Measurements from ENCODE around the gene APOC1.
"Not testable (repeated sequence)": the region's sequence is repeated elsewhere in the genome, so short reads cannot be mapped to it uniquely, and the experiment has no call there.

The APOC1 gene

DNA sequence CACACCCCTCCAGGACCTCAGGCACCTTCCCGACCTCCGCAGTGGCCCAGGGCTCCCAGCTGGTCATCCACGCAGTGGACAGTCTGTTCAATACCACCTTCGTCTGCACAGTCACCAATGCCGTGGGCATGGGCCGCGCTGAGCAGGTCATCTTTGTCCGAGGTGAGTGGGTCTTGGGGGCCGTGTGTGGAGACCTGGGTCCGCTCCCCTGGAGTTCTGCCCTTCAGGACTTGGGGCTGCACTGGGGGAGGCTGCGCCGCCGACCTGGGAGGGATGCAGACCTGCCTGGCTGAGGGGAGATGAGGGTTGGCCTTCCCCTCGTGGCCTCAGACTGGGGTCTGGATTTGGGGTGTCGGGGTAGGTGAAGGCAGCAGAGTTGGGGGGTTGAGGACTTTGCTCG, 40.1 kb upstream of the APOC1 start:
- TF ChIP-seq, protein P1, sequence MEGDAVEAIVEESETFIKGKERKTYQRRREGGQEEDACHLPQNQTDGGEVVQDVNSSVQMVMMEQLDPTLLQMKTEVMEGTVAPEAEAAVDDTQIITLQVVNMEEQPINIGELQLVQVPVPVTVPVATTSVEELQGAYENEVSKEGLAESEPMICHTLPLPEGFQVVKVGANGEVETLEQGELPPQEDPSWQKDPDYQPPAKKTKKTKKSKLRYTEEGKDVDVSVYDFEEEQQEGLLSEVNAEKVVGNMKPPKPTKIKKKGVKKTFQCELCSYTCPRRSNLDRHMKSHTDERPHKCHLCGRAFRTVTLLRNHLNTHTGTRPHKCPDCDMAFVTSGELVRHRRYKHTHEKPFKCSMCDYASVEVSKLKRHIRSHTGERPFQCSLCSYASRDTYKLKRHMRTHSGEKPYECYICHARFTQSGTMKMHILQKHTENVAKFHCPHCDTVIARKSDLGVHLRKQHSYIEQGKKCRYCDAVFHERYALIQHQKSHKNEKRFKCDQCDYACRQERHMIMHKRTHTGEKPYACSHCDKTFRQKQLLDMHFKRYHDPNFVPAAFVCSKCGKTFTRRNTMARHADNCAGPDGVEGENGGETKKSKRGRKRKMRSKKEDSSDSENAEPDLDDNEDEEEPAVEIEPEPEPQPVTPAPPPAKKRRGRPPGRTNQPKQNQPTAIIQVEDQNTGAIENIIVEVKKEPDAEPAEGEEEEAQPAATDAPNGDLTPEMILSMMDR (IDR thresholded peaks at IDR 0.05; ENCODE audit: borderline replicate concordance, control extremely low read depth, extremely low read depth, insufficient read depth, missing control alignments), result no peak
- in situ Hi-C loops (cut with MboI; ENCODE audit: low sequenced_read_pairs, unreplicated experiment), result no loop called here
- no peak for DNase-seq (ENCODE audit: low spot score)

DNA sequence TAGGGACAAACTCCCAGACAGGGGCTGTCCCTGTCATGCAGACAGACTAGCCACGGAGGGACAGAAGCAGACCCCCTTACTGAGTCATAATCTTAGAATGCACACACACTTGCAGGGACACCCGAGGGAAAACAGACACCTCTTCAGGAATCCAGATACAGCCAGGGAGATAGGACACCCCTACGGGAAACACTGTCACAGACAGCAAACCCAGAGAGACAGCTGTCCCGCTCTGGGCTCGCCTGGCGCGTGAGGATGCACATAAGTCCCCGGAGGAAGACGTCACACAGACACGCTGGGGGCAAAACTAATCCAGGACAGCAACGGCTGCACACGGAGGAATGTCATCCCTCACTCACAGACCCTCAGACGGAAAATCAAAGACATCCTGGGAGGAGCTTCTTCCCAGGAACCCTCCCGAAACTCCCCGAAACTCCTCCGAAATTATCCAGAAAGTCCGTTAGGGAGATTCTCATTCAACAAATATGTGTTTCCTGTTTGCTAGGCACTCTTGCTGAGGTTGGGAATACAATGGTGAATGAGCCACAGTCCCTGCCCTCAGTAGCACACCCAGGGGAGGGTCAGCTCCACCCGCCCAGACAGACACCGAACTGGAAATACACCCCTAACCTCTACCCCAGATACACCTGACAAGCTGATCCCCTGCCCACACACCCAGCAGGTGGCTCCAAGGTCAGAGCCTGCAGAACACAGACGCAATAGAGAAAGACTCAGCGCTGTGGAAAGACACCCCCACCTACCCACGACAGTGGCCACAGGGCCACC, 38.5 kb upstream of the APOC1 start:
- DNase-seq (ENCODE audit: low spot score), result no peak
- in situ Hi-C loops (cut with MboI; ENCODE audit: low sequenced_read_pairs, unreplicated experiment), result no loop called here
- TF ChIP-seq, protein P1 (IDR thresholded peaks at IDR 0.05; ENCODE audit: borderline replicate concordance, control extremely low read depth, extremely low read depth, insufficient read depth, missing control alignments), result no peak

DNA sequence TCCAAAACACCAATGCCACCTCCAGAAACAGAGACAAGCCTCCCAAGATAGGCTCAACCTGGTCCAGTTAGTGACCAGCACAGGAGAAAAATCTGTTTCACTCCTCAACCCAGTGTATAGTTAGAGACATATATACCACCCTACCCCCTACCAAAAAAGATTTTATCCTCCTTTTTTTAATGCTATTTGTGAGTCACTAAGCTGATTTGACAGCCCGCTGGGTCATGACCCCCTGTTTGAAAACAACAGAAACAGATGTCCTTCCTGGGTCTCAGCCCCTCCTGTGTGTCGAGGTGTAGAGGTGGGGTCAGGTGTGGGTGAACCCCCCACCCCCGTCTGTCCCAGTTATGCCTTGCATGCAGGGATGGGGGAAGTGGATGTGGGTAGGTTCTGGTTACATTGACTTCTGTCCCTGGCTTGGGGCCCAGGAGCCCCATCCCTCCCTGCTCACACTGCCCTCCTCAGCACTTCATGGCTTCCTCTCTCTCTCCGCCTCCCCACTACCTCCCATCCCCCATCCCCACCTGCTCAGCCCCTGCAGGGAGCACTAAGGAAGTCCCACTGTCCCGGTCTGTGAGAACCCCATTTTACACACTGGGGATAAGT, 37.4 kb upstream of the APOC1 start:
- no peak for DNase-seq (ENCODE audit: low spot score)
- in situ Hi-C loops (cut with MboI; ENCODE audit: low sequenced_read_pairs, unreplicated experiment), result no loop called here
- TF ChIP-seq, protein P1 (IDR thresholded peaks at IDR 0.05; ENCODE audit: borderline replicate concordance, control extremely low read depth, extremely low read depth, insufficient read depth, missing control alignments), result no peak

DNA sequence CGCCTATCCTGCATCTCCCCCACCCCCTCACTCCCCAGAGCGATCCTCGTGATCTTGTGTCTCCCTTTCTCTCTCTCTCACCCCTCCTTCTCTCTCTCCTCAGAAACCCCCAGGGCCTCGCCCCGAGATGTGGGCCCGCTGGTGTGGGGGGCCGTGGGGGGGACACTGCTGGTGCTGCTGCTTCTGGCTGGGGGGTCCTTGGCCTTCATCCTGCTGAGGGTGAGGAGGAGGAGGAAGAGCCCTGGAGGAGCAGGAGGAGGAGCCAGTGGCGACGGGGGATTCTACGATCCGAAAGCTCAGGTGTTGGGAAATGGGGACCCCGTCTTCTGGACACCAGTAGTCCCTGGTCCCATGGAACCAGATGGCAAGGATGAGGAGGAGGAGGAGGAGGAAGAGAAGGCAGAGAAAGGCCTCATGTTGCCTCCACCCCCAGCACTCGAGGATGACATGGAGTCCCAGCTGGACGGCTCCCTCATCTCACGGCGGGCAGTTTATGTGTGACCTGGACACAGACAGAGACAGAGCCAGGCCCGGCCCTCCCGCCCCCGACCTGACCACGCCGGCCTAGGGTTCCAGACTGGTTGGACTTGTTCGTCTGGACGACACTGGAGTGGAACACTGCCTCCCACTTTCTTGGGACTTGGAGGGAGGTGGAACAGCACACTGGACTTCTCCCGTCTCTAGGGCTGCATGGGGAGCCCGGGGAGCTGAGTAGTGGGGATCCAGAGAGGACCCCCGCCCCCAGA, 36.1 kb upstream of the APOC1 start:
- in situ Hi-C loops (cut with MboI; ENCODE audit: low sequenced_read_pairs, unreplicated experiment), result no loop called here

DNA sequence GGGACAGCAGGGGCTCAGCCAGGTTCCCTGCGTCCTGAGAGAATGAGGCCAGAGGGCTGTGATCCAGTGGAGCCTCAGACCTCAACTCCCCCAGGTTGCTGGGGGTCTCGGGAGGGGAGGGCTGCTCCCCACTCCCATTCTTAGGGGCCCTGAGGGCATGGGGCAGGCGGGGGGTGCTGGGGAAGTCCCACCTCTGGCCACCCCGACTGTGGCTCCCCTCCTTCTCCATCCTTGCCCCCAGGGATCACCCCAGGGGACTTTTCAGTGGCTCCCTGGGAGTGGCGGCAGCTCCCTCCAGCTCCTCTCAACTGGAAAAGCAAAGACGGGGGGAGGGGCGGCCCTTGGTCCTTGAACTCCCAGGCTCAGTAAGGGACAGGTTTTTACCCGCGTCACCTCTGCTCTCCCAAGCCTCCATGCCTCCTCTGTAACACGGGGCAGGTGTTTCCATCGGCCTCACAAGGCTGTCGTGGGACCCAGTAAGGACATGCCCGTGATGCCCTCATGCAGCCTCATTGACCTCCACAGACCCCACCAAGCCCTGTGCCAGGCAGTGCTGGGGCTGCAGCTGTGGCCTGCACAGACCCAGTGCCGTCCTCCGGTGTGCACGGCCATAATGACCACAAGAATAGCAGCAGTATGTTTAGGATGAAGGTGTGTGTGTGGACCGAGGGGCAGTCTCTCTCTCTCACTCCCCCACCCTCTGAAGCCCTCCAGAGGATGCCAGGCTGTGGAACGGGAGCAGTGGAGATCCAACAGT, 34.9 kb upstream of the APOC1 start:
- no peak for DNase-seq (ENCODE audit: low spot score)
- TF ChIP-seq, protein P1 (IDR thresholded peaks at IDR 0.05; ENCODE audit: borderline replicate concordance, control extremely low read depth, extremely low read depth, insufficient read depth, missing control alignments), result no peak

More for the DNA sequence above, 36.1 kb upstream of the APOC1 start:
- DNase-seq (ENCODE audit: low spot score), result no peak
- TF ChIP-seq, protein P1 (IDR thresholded peaks at IDR 0.05; ENCODE audit: borderline replicate concordance, control extremely low read depth, extremely low read depth, insufficient read depth, missing control alignments), result no peak

DNA sequence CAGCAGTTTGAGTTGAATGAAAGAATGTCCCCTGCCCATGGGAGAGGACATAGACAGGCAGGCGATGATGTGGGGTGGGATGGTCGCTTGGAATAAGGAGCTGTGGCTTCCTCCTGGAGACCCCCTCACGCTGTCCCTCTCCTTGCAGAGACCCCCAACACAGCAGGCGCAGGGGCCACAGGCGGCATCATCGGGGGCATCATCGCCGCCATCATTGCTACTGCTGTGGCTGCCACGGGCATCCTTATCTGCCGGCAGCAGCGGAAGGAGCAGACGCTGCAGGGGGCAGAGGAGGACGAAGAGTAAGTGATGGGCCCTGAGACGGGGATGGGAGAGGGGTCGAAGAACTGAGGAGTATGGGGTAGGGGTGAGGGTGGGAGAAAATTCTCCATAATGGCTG, 32.3 kb upstream of the APOC1 start:
- TF ChIP-seq, protein P1 (IDR thresholded peaks at IDR 0.05; ENCODE audit: borderline replicate concordance, control extremely low read depth, extremely low read depth, insufficient read depth, missing control alignments), result no peak
- no peak for DNase-seq (ENCODE audit: low spot score)
- in situ Hi-C loops (cut with MboI; ENCODE audit: low sequenced_read_pairs, unreplicated experiment), result no loop called here

More for the DNA sequence above, 34.9 kb upstream of the APOC1 start:
- in situ Hi-C loops (cut with MboI; ENCODE audit: low sequenced_read_pairs, unreplicated experiment), result no loop called here

DNA sequence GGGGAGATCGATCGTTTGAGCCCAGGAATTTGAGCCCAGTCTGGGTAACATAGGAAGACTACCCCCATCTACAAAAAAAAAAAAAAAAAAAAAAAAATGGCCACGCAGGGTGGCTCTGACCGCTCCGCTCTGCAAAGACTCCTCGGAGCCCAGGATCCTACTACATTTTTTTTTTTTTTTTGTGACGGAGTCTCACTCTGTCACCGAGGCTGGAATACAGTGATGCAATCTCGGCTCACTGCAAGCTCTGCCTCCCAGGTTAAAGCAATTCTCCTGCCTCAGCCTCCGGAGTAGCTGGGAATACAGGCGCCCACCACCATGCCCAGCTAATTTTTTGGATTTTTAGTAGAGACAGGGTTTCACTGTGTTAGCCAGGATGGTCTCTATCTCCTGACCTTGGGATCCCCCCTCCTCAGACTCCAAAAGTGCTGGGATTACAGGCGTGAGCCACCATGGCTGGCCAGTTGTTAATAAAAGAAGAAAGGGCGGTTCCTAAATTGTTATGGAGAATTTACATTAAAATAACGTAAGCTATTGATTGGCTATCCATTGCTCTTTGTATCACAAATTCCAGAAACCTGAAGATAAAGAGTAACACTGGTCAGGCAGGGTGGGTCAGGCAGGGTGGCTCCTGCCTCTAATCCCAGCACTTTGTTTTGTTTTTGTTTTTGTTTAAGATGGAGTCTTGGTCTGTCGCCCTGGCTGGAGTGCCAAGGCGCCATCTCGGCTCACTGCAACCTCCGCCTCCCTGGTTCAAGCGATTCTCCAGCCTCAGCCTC, 31.6 kb upstream of the APOC1 start:
- in situ Hi-C loops (cut with MboI; ENCODE audit: low sequenced_read_pairs, unreplicated experiment), result not testable (repeated sequence)

More for the DNA sequence above, 31.6 kb upstream of the APOC1 start:
- not testable (repeated sequence) for DNase-seq (ENCODE audit: low spot score)
